NCI-H1417 (cell line): ENCODE measurements around the gene PSMB4.
A peak's percentile ranks its signal among the peaks of the same experiment; 100 is the strongest.
"Not testable (repeated sequence)": the region's sequence is repeated elsewhere in the genome, so short reads cannot be mapped to it uniquely, and the experiment has no call there.

ENCODE experiments used
- DNase-seq, 3 experiments: peaks; one replicate each; lab custom pipeline; 2025; lab: John Stamatoyannopoulos, UW

PSMB4 gene

GRCh38 chr1:151399324-151400171, at the start of gene PSMB4:
TSS of gene PSMB4 (plus strand) at chr1:151399573. CDS start at chr1:151399588, 15 bp downstream.
- DNase-seq: peak; percentile 87 to 98 (median 96)

GRCh38 chr1:151350323-151350722, 49.0 kb upstream of the PSMB4 start:
- DNase-seq: not testable (repeated sequence)

- no peak for DNase-seq
These were observed 47.2 kb upstream of the PSMB4 start for GRCh38 chr1:151352021-151352718.

GRCh38 chr1:151356696-151357095, 42.7 kb upstream of the PSMB4 start:
- no peak for DNase-seq

- DNase-seq: no peak
These were observed 37.5 kb upstream of the PSMB4 start for GRCh38 chr1:151361883-151362282.

GRCh38 chr1:151362308-151363155, 36.8 kb upstream of the PSMB4 start:
- no peak for DNase-seq

GRCh38 chr1:151364996-151365395, 34.4 kb upstream of the PSMB4 start:
- no peak for DNase-seq

GRCh38 chr1:151367658-151368392, 31.5 kb upstream of the PSMB4 start:
- DNase-seq: no peak

GRCh38 chr1:151368393-151369301, 30.7 kb upstream of the PSMB4 start:
- DNase-seq: no peak

- no peak for DNase-seq
These were observed 30.1 kb upstream of the PSMB4 start for GRCh38 chr1:151369302-151369610.

GRCh38 chr1:151369621-151370048, 29.7 kb upstream of the PSMB4 start:
- DNase-seq: no peak

GRCh38 chr1:151370211-151370911, 29.0 kb upstream of the PSMB4 start:
- DNase-seq: no peak

- DNase-seq: peak; percentile 82 to 98 (median 92)
These were observed 27.9 kb upstream of the PSMB4 start for GRCh38 chr1:151371370-151372057.

- peak; percentile 75 to 93 (median 80) for DNase-seq
These were observed 27.1 kb upstream of the PSMB4 start, which contains the start of gene SELENBP1 for GRCh38 chr1:151372058-151372934. TSS of gene SELENBP1 (minus strand) at chr1:151372705. CDS start at chr1:151372641, 64 bp downstream.

- DNase-seq: no peak
These were observed 26.2 kb upstream of the PSMB4 start for GRCh38 chr1:151373196-151373595.

GRCh38 chr1:151377150-151377884, 22.1 kb upstream of the PSMB4 start:
- DNase-seq: peak in 1 of 3 experiments; percentile 56

GRCh38 chr1:151384584-151384983, 14.8 kb upstream of the PSMB4 start:
- DNase-seq: no peak
